K562 (cell line): Measurements from ENCODE around the gene KIF19. TPM values are rescaled to one million over a fixed set of nuclear protein-coding genes. Genes with fewer than 3 reads are reported as not detected.

Source experiments
- HIVEP1 ChIP-seq: fragments of 250-450 bp; sonication (Bioruptor Pico); IDR thresholded peaks from 2 replicates; pipeline ENCODE4 v1.4.0; 2020; ENCODE audit warnings: mild to moderate bottlenecking
- POLR2AphosphoS2 ChIP-seq: IDR thresholded peaks from 2 replicates; pipeline ENCODE4 v1.6.1; 2012; ENCODE audit warnings: low read length, improper control_type of control experiment
- RBM34 ChIP-seq: fragments of 200-400 bp; formaldehyde crosslinking; IDR thresholded peaks from 2 replicates; pipeline ENCODE4 v1.6.1; 2018; ENCODE audit warnings: low read length, borderline replicate concordance; ENCODE audit not compliant: insufficient read depth
- RCOR1 ChIP-seq, 2 experiments: IDR thresholded peaks; 2 replicates each; pipeline ENCODE4 v1.6.1; 2012; ENCODE audit warnings: low read depth in 2 of 2, low read length in 2 of 2, borderline replicate concordance in 1 of 2, improper control_type of control experiment in 1 of 2
- U2AF1 ChIP-seq: fragments of 200-400 bp; formaldehyde crosslinking; optimal IDR thresholded peaks from 2 replicates; pipeline ENCODE3; 2017; ENCODE audit warnings: mild to moderate bottlenecking, low read depth, low read length, moderate library complexity
- ZNF3 ChIP-seq: fragments of 250-450 bp; sonication (Bioruptor Pico); IDR thresholded peaks from 2 replicates; pipeline ENCODE4 v1.5.0; 2021; ENCODE audit warnings: mild to moderate bottlenecking, moderate library complexity
- polyA plus RNA-seq, 8 experiments: library from polyadenylated mRNA; depleted of rRNA in 4 of 8; stranded (reverse) in 5 of 8; unstranded in 3 of 8; fragments of >200 nt; fragmentation: Nextera tagmentation in 2 of 8; fragmentation: Illumina TruSeq in 1 of 8; extraction: Ambion mirVana in 2 of 8; extraction: Trizol in 1 of 8; gene quantifications; 2 replicates each; pipeline versions ENCODE4 v1.2.1 to v1.2.3, GENCODE V29; 2011 to 2014; ENCODE audit warnings: inconsistent platforms in 1 of 8, missing spikeins in 1 of 8
- total RNA-seq, 7 experiments: library from RNA; depleted of rRNA in 6 of 7; stranded (reverse); fragments of >200 nt in 6 of 7; fragmentation: Illumina TruSeq in 2 of 7; extraction: Trizol in 2 of 7; gene quantifications; 2 replicates each; pipeline versions ENCODE4 v1.2.1 to v1.2.3, GENCODE V29; 2011 to 2021; ENCODE audit warnings: low replicate concordance in 1 of 7
- TF ChIP-seq, protein P1 (sequence below), 2 experiments: fragments of 450-650 bp in 1 of 2; sonication (generic) in 1 of 2; formaldehyde crosslinking in 1 of 2; IDR thresholded peaks in 1 of 2; conservative IDR thresholded peaks in 1 of 2; 2 replicates each; pipeline versions ENCODE4 v1.6.1 to v1.8.1; 2016 to 2023; ENCODE audit warnings: mild to moderate bottlenecking in 2 of 2, moderate library complexity in 2 of 2, inconsistent platforms in 1 of 2, missing genetic modification reagents in 1 of 2
- TF ChIP-seq, protein P2 (sequence below): IDR thresholded peaks from 3 replicates; pipeline ENCODE4 v1.6.1; 2011; ENCODE audit warnings: borderline replicate concordance, mild to moderate bottlenecking, moderate library complexity; ENCODE audit not compliant: insufficient read length; ENCODE audit errors: extremely low read depth
- TF ChIP-seq, protein P3 (sequence below): sonication (generic); IDR thresholded peaks from 2 replicates; pipeline ENCODE4 v1.6.1; 2016
- TF ChIP-seq, protein P4 (sequence below): sonication (generic); formaldehyde crosslinking; IDR thresholded peaks from 2 replicates; pipeline ENCODE4 v1.8.1; 2023; ENCODE audit warnings: mild to moderate bottlenecking, missing genetic modification reagents
- TF ChIP-seq, protein P5 (sequence below): fragments of 150-350 bp; conservative IDR thresholded peaks from 2 replicates; pipeline ENCODE4 v1.6.1; 2014; ENCODE audit warnings: low read length
- TF ChIP-seq, protein P6 (sequence below): fragments of 450-650 bp; IDR thresholded peaks from 2 replicates; pipeline ENCODE4 v1.6.1; 2016; ENCODE audit warnings: borderline replicate concordance

Gene KIF19
- total and polyA plus RNA-seq, 9 of the 15 experiments (the other 6 are each of a cell fraction or from before 2014, with no cell fraction given) = 0.10 TPM; not detected in 8

DNA sequence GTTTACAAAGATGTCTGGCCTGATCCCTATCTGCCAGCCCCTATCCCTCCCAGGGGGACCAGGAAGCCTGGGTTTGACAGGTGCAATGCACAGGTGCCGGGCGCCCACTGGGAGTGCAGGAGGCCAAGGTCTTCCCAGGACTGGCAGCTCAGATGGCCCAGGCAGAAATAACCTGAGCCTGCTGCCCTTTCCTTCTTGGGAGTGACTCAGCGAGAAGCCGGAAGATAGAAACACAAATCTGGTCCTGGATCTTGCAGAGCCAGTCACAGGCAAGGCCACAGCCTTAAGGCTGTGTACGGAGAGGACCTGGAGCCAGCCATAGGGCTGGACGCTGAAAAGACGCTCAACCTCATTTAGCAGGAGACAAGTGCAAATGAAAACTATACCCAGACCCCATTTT, 69.0 kb downstream of the KIF19 start (continued):
- TF ChIP-seq, protein P1, sequence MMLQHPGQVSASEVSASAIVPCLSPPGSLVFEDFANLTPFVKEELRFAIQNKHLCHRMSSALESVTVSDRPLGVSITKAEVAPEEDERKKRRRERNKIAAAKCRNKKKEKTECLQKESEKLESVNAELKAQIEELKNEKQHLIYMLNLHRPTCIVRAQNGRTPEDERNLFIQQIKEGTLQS (IDR thresholded peaks at IDR 0.05) = no peak
- TF ChIP-seq, protein P1 (CRISPR knock-in tag; conservative IDR thresholded peaks at IDR 0.05) = no peak
- TF ChIP-seq RCOR1 (IDR thresholded peaks at IDR 0.05; ENCODE audit: borderline replicate concordance in 1 of 2, low read depth in 2 of 2, low read length in 2 of 2) (0 out of 4 replicates have a peak, but pooled peaks of 1 of the 2 experiments have one; percentile 36), HIVEP1 (no peak), POLR2AphosphoS2 (no peak), ZNF3 (CRISPR knock-in tag) (no peak), RBM34 (no peak), U2AF1 (no peak)
- TF ChIP-seq, protein P2, sequence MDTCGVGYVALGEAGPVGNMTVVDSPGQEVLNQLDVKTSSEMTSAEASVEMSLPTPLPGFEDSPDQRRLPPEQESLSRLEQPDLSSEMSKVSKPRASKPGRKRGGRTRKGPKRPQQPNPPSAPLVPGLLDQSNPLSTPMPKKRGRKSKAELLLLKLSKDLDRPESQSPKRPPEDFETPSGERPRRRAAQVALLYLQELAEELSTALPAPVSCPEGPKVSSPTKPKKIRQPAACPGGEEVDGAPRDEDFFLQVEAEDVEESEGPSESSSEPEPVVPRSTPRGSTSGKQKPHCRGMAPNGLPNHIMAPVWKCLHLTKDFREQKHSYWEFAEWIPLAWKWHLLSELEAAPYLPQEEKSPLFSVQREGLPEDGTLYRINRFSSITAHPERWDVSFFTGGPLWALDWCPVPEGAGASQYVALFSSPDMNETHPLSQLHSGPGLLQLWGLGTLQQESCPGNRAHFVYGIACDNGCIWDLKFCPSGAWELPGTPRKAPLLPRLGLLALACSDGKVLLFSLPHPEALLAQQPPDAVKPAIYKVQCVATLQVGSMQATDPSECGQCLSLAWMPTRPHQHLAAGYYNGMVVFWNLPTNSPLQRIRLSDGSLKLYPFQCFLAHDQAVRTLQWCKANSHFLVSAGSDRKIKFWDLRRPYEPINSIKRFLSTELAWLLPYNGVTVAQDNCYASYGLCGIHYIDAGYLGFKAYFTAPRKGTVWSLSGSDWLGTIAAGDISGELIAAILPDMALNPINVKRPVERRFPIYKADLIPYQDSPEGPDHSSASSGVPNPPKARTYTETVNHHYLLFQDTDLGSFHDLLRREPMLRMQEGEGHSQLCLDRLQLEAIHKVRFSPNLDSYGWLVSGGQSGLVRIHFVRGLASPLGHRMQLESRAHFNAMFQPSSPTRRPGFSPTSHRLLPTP = no peak
- TF ChIP-seq, protein P3, sequence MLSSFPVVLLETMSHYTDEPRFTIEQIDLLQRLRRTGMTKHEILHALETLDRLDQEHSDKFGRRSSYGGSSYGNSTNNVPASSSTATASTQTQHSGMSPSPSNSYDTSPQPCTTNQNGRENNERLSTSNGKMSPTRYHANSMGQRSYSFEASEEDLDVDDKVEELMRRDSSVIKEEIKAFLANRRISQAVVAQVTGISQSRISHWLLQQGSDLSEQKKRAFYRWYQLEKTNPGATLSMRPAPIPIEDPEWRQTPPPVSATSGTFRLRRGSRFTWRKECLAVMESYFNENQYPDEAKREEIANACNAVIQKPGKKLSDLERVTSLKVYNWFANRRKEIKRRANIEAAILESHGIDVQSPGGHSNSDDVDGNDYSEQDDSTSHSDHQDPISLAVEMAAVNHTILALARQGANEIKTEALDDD = no peak
- TF ChIP-seq, protein P4, sequence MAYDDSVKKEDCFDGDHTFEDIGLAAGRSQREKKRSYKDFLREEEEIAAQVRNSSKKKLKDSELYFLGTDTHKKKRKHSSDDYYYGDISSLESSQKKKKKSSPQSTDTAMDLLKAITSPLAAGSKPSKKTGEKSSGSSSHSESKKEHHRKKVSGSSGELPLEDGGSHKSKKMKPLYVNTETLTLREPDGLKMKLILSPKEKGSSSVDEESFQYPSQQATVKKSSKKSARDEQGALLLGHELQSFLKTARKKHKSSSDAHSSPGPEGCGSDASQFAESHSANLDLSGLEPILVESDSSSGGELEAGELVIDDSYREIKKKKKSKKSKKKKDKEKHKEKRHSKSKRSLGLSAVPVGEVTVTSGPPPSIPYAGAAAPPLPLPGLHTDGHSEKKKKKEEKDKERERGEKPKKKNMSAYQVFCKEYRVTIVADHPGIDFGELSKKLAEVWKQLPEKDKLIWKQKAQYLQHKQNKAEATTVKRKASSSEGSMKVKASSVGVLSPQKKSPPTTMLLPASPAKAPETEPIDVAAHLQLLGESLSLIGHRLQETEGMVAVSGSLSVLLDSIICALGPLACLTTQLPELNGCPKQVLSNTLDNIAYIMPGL (CRISPR knock-in tag) = no peak
- TF ChIP-seq, protein P5, sequence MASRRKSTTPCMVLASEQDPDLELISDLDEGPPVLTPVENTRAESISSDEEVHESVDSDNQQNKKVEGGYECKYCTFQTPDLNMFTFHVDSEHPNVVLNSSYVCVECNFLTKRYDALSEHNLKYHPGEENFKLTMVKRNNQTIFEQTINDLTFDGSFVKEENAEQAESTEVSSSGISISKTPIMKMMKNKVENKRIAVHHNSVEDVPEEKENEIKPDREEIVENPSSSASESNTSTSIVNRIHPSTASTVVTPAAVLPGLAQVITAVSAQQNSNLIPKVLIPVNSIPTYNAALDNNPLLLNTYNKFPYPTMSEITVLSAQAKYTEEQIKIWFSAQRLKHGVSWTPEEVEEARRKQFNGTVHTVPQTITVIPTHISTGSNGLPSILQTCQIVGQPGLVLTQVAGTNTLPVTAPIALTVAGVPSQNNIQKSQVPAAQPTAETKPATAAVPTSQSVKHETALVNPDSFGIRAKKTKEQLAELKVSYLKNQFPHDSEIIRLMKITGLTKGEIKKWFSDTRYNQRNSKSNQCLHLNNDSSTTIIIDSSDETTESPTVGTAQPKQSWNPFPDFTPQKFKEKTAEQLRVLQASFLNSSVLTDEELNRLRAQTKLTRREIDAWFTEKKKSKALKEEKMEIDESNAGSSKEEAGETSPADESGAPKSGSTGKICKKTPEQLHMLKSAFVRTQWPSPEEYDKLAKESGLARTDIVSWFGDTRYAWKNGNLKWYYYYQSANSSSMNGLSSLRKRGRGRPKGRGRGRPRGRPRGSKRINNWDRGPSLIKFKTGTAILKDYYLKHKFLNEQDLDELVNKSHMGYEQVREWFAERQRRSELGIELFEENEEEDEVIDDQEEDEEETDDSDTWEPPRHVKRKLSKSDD = no peak
- TF ChIP-seq, protein P6, sequence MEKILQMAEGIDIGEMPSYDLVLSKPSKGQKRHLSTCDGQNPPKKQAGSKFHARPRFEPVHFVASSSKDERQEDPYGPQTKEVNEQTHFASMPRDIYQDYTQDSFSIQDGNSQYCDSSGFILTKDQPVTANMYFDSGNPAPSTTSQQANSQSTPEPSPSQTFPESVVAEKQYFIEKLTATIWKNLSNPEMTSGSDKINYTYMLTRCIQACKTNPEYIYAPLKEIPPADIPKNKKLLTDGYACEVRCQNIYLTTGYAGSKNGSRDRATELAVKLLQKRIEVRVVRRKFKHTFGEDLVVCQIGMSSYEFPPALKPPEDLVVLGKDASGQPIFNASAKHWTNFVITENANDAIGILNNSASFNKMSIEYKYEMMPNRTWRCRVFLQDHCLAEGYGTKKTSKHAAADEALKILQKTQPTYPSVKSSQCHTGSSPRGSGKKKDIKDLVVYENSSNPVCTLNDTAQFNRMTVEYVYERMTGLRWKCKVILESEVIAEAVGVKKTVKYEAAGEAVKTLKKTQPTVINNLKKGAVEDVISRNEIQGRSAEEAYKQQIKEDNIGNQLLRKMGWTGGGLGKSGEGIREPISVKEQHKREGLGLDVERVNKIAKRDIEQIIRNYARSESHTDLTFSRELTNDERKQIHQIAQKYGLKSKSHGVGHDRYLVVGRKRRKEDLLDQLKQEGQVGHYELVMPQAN = no peak
